ENCODE measurements around the gene GPN2.

The GPN2 gene

GRCh38 chr1:26829184-26829911 lies 60.7 kb downstream of the GPN2 start:
- DNase-seq, result no peak

GRCh38 chr1:26828411-26828991 lies 61.6 kb downstream of the GPN2 start:
- DNase-seq, result no peak

- DNase-seq, result no peak
These were observed 62.4 kb downstream of the GPN2 start for GRCh38 chr1:26827663-26828062.

DNA sequence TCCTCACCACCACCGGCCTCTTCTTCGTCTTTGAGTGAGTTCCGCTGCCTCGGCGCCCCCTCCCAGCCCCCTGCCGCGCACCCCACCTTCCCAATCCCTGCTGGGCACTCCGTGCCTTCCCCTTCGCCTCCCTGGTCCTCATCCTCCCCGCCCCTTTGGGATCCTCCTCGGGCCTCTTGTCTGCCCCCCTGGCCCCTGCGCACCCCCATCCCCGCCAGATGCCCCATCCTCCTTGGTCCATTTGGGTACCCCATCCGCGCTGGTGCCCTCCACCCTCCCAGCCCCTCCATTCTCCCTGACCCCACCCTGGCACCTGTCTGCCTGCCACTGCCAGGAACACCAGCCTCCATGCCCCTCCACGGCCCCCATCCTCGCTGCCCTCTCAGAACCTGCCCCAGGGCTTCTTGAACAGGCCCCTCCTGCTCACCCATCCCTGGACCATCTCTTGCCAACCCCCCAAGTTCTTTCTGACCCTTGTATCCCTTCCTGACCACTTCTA lies 62.9 kb downstream of the GPN2 start:
- DNase-seq, result no peak

- DNase-seq, result peak; percentile 71
These were observed 63.6 kb downstream of the GPN2 start, which contains the start of gene ZDHHC18 for GRCh38 chr1:26826261-26827105. TSS of gene ZDHHC18 (plus strand) at chr1:26826688. CDS start at chr1:26826805, 117 bp downstream.

Measured in NCI-H1105 treated with DMSO at 0.1 percent for 48 hours (cell line).